NOMO-1 treated with DMSO at 0.1 percent for 48 hours (cell line): ENCODE data around the gene PARD3.
"Not testable (repeated sequence)": the region's sequence is repeated elsewhere in the genome, so short reads cannot be mapped to it uniquely, and the experiment has no call there.

ENCODE experiments used
- DNase-seq: peaks from one replicate; lab custom pipeline; 2025; ENCODE audit not compliant: unreplicated experiment; lab: John Stamatoyannopoulos, UW

Gene PARD3

GRCh38 chr10:34475274-34475646 is 339.8 kb downstream of the PARD3 start:
- DNase-seq, result no peak

DNA sequence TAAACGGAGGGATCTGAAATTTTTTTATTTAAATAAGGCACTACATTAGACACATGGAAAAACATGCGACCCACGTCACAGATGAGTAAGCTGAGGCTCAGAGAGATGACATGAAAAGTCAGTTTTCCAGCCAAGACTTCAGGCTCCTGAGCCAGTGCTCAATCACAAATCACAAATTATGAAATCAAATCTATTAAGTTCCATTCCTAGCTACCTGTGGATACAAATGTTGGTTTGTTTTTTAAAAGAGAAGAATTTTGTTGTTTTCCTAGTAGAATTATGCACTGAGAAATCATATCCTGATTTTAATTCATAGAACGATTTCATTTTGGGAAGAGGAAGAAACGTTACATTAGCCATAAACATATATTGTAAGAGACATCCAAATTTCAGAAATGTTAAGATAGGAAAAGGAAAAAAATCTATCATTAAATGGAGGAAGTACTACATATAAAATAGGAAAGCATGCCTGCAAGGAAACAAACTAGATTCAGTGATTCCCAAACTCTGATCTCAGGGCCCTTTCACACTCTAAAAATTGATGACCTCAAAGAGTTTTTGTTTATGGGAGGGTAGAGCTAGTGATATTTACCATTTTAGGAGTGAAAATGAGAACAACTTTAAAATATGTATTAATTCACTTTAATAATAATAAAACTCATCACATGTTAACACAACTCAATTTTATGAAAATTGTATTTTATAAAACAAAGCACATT is 340.4 kb downstream of the PARD3 start:
- no peak for DNase-seq

DNA sequence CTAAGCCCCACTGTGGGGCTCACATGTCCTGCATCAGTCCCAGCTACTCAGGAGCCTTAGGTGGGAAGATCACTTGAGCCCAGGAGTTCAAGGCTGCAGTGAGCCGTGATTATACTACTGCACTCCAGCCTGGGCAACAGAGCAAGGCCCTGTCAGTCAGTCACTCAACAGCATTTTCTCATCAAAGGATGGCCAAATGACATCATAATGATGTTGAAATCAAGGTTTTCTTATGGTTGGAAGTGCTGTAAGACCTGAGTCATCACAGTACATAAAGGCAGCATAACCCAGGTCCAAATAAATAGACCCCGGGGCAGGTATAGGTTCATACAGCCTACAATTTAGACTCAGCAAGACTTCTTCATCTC is 341.1 kb downstream of the PARD3 start:
- no peak for DNase-seq

DNA sequence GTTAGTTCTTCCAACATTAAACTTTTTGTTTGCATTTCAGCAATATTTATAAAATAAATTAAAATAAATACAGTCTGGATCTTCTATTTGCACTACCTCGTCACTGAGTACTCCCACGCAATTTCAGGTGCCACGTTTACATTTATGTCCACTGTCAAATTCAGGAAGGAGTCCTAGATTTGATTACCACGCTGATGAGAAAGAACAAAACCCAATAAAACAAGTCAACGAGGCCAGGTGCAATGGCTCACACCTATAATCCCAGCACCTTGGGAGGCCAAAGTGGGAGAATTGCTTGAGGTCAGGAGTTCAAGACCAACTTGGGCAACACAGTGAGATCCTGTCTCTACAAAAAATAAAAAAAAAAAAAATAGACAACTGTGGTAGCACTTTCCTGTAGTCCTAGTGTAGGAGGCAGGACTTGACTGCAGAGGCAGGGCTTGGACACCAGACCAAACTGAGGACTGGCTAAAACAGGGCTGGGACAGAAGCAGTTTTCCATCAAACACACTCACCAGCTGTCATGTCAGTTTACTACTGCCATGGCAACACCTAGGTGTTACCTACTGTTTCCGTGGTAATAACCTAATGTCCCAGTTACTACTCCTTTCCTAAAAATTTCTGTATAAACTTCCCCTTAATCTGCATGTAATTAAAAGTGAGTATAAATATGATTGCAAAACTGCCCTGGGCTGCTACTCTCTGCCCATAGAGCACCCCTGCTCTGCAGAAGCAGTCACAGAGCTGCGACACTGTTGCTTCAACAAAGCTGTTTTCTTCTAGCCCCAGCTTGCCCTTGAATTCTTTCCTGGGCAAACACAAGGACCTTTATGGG is 341.7 kb downstream of the PARD3 start:
- DNase-seq, result no peak

- no peak for DNase-seq
These were observed 344.8 kb downstream of the PARD3 start for GRCh38 chr10:34470307-34470706.

DNA sequence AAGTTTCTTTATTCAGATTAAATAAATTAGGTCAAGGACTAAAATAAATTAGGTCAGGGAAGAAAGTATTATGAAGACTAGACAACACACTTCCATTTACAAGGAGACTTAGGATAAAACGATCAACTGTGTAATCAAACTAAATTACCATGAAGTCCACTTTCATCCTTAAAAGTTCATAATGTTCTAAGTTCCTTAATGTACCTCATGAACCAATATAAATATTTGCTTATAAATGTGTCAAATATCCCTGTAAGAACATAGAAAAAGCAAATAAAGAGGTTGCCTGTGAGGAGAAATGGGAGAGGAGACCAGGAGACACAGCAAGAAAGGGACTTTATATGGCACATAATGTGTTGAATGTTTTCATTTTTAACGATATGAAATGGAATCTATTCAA is 345.6 kb downstream of the PARD3 start:
- no peak for DNase-seq

DNA sequence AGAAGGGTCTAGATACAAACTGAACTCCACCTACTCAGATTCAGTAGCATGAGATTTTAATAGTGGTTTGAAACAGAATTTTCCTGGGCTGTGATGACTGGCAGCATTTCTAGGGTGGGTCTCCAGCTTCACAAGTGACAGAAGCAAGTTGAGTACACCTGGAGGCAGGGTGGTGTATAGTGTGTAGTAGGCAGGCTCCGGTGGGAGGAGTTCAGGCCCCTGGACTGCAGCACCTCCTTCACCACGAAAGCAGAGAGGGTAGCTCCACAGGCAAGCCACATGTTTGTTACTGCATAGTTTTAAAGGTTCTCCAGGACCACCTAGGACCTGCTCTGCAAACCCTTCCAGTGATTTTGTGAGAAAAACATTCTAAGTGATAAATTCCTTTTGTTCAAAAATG is 347.2 kb downstream of the PARD3 start:
- no peak for DNase-seq

GRCh38 chr10:34467364-34467763 is 347.7 kb downstream of the PARD3 start:
- no peak for DNase-seq

DNA sequence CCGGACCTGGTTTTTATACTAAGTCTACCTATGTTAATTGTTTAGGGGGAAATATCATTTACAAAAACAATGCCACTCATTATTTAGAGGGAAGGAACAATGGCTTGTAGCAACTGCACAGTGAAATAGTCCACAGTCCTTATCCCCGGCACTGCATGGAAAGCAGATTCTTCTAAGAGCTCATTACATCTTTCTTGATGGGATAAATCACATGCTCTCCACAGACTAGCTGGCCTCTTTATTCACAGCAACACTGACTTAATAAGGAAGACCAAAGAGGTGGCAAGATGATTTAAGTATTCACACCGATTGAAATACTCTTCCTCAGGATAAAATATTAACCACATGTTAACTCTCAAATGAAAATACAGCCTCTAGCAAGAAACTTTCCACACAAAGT is 349.4 kb downstream of the PARD3 start:
- no peak for DNase-seq

DNA sequence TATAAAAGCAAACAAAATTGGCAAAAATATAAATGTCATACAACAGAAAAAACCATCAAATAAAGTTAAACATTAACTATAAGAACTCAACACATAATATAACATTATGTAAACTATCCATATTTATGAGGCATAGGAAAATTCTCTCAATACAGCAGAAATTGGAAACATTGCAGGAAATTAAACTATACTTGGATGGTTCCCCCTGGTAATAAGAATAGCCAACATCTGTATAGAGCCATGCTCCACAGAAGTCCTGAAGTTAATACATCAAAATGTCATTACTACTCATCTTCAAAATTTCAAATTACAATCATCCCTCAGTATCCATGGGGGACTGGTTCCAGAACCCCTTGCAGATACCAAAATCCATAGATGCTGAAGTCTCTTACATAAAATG is 350.5 kb downstream of the PARD3 start:
- no peak for DNase-seq

DNA sequence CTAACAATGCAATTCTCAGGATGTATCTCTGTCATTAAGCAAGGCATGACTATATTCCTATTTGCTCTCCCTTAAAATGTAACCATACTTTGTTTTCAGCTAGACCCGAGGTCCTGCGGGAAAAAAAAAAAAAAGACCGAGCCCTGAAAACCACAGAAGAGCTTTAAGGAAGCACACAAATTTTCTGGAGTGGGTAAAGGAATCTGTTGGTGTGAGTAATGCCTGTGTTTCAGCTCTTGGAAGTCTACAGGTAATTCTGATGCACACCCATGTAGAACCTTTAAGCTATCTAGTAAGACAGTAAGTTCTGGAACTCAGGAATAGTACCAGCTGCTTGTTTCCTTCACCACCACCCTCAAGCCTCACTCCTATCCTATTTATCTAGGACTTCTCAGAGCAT is 351.1 kb downstream of the PARD3 start:
- DNase-seq, result no peak

GRCh38 chr10:34462993-34463392 is 352.1 kb downstream of the PARD3 start:
- DNase-seq, result no peak

GRCh38 chr10:34462056-34462455 is 353.0 kb downstream of the PARD3 start:
- no peak for DNase-seq

DNA sequence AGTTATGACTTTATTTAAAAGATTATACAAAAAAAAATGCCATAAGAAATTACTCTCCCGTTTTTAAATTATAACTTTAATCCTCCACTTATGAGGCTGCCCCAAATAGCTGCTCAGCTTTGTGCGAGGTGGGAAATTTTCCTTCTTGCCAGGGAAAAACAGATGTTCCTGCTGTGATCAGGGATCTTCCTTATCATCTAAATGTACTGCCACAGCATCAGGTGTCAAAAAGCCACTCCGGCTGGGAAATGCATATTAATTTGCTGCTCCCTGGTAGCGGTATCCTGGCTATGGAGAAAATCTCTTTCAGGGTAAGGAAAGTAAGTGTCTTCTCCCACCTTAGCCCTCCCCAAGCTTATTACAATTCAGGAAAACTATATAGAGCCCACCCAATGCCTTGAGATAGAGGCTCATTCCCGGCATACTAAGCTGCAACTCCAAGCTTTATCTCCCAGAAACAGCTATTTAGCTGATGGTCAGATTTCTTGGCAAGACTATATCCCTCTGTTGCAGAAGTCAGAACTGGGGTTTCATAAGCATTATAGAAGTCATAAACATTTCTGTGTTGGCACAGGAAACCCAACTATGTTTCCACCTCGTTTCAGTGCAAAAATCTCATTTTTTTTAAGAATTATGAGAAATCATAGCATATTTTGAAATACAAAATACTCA is 360.4 kb downstream of the PARD3 start:
- DNase-seq, result no peak

- no peak for DNase-seq
These were observed 365.3 kb downstream of the PARD3 start for GRCh38 chr10:34449836-34450235.

GRCh38 chr10:34446049-34446448 is 369.0 kb downstream of the PARD3 start:
- DNase-seq, result no peak

GRCh38 chr10:34444223-34445183 is 370.6 kb downstream of the PARD3 start:
- DNase-seq, result no peak

DNA sequence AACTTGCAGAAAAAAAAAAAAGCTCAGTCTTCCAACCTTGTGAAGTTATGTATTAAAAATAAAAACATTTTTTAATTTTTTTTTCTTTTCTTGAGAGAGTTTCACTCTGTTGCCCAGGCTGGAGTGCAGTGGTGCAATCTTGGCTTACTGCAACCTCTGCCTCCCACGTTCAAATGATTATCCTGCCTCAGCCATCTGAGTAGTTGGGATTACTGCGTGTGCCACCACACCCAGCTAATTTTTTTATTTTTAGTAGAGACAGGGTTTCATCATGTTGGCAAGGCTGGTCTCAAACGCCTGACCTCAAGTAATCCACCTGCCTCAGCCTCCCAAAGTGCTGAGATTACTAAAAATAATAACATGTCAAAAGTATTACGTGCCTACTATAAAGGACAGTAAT is 375.7 kb downstream of the PARD3 start:
- DNase-seq, result not testable (repeated sequence)

DNA sequence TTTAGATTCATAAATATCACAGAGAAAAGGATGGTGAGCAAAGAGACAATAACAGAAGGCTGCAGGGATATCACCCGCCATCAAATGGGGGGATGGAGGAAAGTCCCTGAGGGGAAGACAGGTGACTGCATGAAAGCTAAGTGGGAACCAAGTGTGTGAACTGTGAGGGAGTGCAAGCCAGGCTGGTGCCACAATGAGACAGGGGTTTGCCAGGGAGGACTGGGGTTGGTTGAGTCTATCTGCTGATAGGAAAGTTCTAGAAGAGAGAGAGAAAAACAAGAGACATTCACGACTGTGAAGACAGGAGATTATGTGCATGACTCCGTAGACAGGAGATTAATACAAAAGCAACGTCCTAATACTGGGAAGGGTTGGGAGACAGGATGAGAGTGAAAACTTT is 376.4 kb downstream of the PARD3 start:
- no peak for DNase-seq

GRCh38 chr10:34437906-34438305 is 377.2 kb downstream of the PARD3 start:
- DNase-seq, result no peak

GRCh38 chr10:34434119-34434594 is 380.9 kb downstream of the PARD3 start:
- no peak for DNase-seq
